Erythroblast (primary cell): ENCODE results near the gene ENTPD8.
A peak's percentile ranks its signal among the peaks of the same experiment; 100 is the strongest.

Source experiments
- GATA1 ChIP-seq: IDR thresholded peaks from 2 replicates; pipeline ENCODE4 v1.6.1; 2011; ENCODE audit warnings: low read depth, mild to moderate bottlenecking, control low read depth, low read length, moderate library complexity
- POLR2A ChIP-seq: IDR thresholded peaks from 2 replicates; pipeline ENCODE4 v1.6.1; 2011; ENCODE audit warnings: mild to moderate bottlenecking, low read length

DNA sequence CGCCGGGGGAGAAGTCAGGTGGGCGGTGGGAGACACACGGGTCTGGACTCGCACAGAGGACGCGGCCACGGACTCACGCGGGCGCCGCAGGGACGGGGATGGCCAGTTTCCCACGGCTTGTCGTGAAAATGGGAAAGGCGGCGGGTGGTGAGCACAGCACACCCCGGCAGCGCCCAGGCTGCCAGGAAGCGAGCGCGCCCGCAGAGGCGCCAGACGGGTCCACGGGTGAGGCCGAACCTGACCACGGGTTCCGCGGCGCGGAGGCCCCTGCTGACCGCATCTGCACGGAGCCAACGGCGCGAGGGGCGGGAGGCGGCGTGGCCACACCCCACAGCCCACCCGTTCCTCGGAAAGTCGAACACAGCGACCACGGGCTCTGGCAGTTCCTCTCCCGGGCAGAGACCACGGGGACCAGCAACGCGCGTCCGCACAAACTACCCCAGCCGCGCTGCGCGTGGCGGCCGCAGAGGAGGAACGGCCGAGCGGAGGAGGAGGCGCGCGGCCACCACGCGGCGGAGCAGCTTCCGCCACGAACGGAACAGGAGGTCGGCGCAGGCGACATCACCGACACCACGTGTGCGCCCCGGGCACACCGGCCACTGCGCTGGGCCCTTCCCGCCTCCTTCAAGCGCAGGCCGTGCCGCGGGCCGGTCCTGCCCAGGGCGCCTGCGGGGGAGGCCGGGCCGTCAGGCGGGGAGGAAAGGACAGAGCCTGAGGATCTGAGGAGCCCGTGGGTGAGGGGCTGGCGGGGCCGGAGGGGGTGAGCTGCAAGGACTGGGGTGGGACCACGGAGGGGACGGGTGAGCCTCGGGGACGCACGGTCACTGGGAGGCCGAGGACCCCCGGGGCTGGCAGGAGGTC is 23.8 kb downstream of the ENTPD8 start:
- no peak for TF ChIP-seq GATA1
- TF ChIP-seq POLR2A, result peak; percentile 28
